CD4-positive, alpha-beta T cell treated with Interleukin-4 for 4 hours (primary cell): Measurements from ENCODE around the gene DCDC1.

Experiments
- DNase-seq: peaks from one replicate; pipeline ENCODE4 v3.0.0-alpha.2; 2020

Gene DCDC1

GRCh38 chr11:30821438-30821965 lies 548.0 kb downstream of the DCDC1 start:
- DNase-seq = no peak

GRCh38 chr11:30818721-30819120 lies 550.8 kb downstream of the DCDC1 start:
- no peak for DNase-seq

GRCh38 chr11:30816959-30817880 lies 552.3 kb downstream of the DCDC1 start:
- no peak for DNase-seq

GRCh38 chr11:30815619-30816018 lies 553.9 kb downstream of the DCDC1 start:
- no peak for DNase-seq

- no peak for DNase-seq
These were observed 554.8 kb downstream of the DCDC1 start for GRCh38 chr11:30814737-30815136.
